ENCODE results near the gene UBR1.
A peak's percentile ranks its signal among the peaks of the same experiment; 100 is the strongest.
"Not testable (repeated sequence)": the region's sequence is repeated elsewhere in the genome, so short reads cannot be mapped to it uniquely, and the experiment has no call there.

UBR1 gene
- 83.0 to 135 (median 115) reads per million in 4 donors for total RNA-seq

DNA sequence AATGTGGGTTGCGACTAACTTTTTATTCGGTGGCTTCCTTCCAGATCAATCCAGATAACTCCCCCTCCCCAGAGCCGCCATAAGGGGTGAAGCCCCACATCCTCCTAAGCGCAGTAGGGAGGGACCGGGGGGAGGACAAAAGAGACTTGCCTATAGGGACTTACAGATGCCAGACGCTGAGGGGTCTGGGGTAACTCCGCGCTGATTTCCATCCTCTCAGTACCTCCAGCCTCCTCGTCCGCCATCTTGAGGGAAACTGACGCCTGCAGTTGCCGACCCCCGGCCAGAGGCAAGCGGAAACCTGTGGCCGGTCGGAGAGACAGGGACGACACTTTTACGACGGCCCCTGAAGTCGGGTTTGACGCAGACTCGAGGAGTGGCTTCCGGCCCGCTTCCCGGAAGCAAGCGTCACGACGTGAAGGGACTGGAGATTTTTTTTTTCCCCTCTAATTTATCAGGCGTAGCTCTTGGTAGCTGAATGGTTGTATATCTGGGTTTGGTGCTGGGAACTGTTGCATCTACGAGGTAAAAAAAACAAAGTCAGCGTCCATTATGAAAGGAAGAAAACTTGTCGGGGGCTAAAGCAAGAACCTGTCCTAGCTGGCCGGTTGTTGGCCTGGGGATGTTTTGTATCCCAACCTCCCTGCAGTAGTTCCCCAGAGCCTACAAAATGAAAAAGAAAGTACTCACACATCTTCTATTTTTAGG is at the start of gene UBR1:
Gene UBR1, minus strand, starts transcription at position 261 of the 708 bp plus-strand sequence. Its CDS starts 16 bp downstream, at position 245.
- peak; percentile 75 to 96 (median 84) for DNase-seq

DNA sequence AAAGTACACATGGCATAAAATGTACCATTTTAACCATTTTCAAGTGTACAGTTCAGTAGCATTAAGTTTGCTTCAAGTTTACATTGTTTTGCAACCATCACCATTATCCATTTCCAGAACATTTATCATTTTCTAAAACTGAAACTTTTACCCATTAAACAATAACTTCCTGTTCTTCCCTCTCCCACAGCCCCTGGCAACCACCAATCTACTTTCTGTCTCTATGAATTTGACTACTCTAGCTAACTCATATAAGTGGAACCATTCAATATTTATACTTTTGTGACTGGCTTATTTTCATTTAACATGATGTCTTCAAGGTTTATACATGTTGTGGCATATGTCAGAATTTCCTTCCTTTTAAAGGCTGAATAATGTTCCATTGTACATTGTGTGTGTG is 47.4 kb upstream of the UBR1 start:
- DNase-seq, result no peak

DNA sequence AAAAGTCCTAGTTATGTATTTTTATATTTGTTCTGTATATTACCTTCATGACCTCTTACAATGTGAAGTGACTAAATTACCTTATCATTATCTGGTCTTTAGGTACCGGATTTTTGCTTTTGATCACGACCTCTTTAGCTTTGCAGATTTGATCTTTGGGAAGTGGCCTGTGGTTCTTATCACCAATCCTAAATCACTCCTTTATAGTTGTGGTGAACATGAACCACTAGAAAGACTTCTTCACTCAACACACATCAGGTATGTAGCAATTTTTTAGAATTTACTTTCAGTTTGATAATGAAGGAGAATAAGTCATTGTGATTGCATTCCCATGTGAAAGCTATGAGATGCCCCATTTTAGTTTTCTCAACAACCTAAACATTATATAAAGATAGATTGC is 45.9 kb upstream of the UBR1 start:
- peak in 1 of 5 donors; percentile 27 for DNase-seq

DNA sequence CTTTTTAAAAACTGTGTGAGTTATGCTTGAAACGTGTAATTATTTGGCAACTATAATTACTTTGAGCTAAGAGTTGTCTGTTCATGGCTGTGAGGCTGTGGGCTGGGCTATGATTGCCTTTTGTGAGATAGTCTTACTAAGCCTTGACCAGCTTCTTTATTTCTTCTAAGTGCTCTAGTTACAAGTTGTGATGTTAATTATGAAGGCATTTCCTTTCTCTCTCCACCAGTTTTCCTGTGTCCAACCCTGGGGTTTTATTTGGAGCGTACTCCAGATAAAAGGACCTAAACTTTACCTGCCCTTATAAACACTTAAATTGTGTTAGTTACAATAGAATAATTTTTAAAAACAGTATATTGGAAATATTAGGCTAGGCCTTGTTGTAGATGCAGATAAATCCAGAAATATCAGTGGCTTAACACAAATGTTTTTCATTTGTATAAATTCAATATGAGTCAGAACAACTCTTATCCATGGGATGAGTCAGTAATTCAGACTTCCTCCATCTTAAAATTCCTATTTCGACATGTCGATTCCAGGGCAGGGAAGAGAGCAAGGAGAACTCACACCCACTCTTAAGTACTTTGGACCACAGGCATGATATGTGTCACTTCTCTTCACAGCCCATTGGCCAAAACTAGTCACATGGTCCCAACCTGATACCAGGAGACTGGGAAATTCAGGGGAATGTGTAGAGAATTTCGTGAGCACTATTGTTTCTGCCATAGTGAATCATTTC is 44.5 kb upstream of the UBR1 start:
- no peak for DNase-seq

DNA sequence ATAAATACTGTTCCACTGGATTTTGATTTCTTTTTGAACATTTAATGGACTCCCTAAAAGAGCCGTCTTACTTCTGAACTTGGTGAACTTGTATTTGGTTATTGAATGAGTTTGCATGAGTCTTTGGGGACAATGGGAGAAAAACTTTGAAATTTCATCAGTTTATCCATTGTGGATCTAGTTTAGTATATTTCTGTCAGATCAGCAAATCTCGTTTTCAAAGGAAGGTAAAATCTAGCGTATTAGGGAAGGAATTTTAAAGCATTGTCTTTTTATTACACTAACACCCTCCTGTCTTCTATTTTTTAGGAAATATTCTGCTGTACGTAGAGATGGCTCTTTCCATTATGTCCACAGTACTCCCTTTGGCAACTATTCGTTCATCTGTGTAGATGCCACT is 40.3 kb upstream of the UBR1 start:
- no peak for DNase-seq

DNA sequence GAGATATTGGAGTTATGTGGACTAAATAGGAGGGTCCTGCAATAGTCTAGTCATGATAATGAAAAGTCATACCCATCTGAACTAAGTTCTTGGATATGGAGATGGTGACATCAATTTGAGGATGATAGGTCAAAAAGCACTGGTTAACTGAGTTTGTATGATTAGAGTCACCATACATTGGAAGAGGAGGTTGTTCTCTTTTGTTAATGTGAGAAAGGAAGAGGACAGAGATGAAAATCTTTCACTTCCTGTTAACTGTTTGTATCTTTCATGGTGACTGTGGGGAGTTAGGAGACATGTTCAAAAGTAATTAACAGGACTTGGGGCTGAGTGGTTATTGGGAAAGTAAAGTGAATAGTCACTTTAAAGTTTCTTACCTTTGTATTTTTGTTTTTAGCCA is 38.7 kb upstream of the UBR1 start:
- DNase-seq, result peak in 1 of 5 donors; percentile 27

DNA sequence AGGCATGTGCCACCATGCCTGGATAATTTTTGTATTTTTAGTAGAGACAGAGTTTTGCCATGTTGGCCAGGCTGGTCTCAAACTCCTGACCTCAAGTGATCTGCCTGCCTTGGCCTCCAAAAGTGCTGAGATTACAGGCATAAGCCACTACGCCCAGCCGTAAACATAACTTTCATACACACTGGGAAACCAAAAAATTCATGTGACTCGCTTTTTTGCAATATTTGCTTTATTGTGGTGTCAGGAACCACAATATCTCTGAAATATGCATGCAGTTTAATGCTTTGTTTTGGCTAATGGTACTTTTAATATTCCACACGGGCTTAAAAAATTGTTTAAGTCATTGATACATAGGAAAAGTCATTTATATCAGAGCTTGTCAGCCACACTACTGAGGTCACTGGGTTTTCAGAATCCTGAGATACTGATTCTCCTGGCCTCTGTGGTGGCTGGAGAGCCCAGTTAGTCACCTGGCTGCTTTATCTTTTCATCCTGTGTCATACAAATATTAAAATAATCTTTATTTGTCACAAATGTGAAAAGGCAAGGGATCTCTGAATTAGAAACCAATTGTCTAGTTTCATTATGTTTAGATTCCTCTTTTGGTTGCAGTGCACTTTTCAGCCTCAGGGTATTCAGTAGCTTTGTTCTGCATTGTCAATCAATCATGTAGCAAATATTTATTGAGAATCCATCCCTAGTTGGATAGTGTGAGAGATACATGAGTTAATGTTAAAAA is 37.5 kb upstream of the UBR1 start:
- DNase-seq, result no peak

DNA sequence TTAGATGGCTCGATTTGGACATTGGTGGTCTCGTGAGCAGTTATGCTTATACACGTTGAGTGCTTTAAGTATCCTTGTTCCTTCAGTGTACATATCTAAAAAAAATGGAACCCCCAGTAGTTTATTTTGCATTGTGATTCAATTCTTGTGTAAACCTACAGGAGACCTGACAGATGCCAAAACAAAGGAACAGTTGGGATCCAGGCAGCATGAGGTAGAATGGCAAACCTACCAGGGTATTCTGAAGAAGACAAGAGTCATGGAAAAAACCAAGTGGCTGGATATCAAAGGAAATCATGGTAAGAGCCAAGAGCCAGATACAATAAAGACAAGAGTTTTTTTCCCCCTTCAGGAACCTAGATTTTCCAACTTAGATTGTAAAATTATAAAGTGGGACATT is 29.5 kb upstream of the UBR1 start:
- DNase-seq, result no peak

DNA sequence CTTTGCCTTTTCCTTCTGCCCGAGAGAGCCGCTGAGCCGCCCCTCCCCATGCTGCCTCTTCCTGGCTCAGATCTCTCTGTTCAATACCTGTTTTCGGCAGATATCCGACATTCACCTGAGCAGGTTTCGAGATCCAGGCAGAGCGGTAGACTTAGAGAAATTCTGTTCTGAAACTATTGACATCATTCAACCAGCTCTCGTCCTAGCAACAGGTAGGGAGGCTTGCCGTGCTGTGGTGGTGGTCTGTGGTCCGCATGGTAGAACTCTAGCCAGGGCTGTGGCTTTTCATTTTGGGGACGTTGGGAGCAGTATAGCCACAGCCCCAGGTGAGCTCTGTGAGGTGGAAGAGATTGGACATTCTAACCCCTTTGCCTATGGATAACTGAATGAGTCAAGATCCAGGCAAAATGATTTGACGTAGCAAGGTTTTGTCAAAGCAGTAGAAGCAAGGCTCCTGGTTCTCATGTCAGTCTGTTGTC is 28.4 kb upstream of the UBR1 start:
- DNase-seq, result no peak

DNA sequence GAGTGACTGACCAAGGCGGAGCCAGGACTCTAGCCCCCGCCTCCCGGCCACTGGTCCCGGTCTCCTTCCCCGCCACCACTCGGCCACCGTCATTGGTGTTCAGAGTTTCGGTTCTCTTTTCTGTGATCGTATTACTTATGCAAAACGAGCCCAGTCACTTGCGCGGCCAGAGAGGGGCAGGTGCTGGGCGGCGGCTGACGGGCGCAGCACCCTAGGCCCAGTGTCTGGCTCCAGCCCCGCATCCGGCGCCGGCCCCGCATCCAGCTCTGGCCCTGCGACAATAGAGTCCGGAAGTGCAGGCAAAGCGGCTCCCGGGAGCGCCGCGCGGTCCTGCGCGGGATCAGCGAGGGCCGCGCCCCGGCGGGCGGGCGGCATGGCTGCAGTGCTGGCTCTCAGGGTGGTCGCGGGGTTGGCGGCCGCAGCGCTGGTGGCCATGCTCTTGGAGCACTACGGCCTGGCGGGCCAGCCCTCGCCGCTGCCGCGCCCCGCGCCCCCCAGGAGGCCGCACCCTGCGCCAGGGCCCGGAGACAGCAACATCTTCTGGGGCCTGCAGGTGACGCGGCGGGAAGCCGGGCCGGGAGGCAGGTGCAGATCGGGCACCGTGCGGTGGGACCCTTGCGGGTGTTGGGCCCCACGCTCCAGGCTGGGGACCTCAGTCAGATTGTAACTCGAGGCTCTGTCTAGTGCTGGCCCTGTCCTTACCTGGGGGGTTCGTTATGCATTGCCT is 27.8 kb upstream of the UBR1 start, which contains the start of gene TMEM62:
Gene TMEM62, plus strand, starts transcription at position 157 of the 727 bp plus-strand sequence. Its CDS starts 217 bp downstream, at position 374.
- DNase-seq, result peak; percentile 38 to 74 (median 39)

DNA sequence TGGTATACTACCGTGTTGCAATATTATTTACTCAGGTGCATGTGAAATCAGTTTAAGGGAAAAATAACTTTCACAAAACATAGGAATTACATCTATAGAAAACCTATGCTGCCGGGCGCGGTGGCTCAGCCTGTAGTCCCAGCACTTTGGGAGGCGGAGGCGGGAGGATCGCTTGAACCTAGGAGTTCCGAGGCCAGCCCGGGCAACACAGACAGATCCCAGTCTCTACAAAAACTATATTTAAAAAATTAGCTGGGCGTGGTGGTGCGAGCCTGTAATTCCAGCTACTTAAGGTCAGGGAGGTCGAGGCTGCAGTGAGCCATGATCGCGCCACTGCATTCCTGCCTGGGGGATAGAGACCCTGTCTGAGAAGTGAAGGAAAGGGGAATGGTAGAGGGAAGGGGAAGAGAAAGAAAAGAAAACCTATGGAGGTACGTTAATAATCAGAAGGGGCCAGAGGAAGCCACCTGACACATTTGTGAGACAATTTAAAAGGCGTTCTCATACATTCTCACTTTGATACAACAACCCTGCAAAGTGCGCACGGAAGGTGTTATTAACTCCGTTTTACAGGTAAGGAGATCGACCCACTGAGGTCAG is 27.1 kb upstream of the UBR1 start:
- DNase-seq, result no peak

DNA sequence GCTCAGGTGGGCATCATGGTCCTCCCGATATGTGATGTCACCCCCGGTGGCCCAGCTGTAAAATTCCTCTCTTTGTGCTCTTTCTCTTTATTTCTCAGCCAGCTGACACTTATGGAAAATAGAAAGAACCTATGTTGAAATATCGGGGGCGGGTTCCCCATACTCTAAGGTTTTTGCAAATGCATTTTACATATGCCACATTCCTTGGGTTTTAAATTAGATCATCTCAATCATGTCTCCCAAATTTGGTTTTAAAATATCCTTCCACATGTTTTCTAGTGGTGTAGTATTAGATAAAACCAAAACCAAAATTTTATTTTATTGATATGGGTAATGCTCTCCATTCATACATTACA is 23.1 kb upstream of the UBR1 start:
- DNase-seq, result no peak

DNA sequence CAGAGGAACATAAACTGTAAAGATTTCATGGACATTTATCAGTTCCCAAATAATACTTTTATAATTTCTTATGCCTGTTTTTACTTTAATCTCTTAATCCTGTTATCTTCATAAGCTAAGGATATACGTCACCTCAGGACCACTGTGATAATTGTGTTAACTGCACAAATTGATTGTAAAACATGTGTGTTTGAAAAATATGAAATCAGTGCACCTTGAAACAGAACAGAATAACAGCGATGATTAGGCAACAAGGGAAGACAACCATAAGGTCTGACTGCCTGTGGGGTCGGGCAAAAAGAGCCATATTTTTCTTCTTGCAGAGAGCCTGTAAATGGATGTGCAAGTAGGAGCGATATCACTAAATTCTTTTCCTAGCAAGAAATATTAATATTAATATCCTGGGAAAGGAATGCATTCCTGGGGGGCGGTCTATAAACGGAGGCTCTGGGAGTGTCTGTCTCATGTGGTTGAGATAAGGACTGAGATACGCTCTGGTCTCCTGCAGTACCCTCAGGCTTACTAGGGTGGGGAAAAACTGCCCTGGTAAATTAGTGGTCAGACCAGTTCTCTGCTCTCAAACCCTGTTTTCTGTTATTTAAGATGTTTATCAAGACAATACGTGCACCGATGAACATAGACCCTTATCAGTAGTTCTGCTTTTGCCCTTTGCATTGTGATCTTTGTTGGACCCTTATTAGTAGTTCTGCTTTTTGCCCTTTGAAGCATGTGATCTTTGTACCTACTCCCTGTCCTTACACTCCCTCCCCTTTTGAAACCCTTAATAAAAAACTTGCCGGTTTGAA is 22.5 kb upstream of the UBR1 start:
- not testable (repeated sequence) for DNase-seq

DNA sequence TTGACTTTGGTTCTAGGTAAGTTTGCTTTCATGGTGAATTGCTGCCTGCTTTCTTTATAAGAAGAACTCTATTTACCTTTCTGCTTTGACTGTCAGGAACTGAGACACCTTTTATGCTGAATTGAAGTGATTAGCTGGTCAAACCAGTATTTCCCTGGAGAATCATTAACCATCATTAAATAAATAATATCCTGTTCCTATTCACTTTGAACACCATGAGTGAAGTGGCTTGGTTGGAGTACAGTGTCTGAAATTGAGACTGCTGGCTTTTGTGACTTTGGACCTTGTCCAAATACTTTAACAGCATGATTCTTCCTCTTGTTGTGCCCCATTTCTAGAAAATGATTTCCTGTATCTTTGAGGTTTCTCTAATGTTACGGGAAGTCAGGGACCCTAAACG is 21.9 kb upstream of the UBR1 start:
- no peak for DNase-seq

DNA sequence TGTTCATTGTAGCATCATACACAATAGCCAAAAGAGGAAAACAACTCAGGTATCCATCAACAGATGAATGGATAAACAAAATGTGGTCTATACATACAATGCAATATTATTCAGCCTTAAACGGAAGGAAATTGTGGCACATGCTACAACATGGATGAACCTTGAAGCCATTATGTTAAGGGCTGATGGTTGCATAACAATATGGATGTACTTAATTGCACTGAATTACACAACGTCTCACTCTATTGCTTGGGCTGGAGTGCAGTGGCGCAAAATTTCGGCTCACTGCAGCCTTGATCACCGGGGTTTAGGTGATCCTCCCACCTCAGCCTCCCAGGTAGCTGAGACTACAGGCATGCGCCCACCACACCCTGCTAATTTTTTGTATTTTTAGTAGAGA is 20.5 kb upstream of the UBR1 start:
- no peak for DNase-seq

DNA sequence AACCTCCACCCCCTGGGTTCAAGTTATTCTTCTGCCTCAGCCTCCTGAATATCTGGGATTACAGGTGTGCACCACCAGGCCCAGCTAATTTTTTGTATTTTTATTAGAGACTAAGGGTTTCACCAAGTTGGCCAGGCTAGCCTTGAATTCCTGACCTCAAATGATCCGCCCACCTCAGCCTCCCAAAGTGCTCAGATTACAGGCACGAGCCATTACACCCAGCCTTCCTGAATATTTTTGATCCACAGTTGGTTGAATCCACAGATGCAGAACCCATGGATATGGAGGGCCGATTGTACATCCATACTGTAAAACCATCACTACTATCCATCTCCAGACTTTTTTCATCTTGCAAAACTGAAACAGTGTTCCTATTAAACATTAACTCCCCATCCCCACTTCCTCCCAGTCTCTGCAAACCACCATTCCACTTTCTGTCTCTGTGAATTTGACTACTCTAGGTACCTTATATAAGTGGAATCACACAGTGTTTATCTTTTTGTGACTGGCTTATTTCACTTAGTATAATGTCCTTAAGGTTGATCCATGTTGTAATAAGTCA is 19.3 kb upstream of the UBR1 start:
- no peak for DNase-seq

DNA sequence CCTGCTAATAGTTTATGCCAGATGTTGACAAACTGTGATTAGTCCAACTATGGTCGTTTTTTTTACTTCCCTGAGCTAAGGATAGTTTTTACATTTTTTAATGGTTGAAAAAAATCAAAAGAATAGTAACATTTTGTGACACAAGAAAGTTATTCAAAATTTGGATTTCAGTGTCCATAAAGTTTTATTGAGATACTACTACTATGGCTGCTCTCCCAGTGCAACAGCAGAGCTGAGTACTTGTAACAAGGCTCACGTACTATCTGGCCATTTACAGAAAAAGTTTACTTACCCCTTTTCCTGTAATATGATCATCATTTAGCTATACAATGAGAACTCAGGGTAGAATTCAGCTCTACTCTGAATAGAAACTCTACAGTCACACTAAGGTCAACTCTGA is 16.0 kb upstream of the UBR1 start:
- no peak for DNase-seq

DNA sequence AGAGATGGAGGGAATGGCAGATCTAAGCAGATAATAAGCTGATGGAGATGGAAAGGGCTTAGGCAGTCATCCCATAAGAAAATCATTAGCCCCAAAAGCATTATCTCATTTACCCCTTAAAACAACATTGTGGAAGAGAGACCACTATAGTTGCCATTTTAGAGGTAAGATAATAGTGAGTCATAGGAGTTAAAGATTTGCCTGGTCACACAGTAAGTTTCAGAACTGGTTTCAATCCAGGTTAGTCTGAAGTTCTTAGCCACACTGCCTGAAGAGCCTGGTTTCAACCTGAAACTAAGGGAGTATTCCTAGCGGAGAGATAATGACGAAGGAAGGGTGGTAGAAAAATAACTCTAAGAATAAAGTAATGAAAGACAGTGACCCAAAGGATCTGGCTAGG is 13.0 kb upstream of the UBR1 start:
- no peak for DNase-seq

DNA sequence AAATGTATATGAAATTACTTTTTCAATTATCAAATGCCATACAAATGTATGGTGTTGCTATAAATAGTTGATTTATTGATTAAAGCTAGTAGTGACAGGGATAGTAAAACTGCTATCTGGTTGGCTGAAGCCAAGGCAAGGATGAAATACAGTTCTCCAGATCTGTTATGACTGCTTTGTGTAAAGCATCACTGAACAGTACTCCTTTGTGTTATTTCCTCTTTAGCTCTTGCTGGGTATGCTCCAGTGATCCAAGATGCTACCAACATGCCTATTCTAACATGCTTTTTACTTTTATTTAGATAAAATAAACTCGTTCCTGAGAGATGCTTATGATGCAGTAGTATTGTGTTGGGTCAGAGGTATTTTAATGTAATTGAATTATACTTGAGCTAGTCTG is 12.4 kb upstream of the UBR1 start:
- DNase-seq, result no peak

DNA sequence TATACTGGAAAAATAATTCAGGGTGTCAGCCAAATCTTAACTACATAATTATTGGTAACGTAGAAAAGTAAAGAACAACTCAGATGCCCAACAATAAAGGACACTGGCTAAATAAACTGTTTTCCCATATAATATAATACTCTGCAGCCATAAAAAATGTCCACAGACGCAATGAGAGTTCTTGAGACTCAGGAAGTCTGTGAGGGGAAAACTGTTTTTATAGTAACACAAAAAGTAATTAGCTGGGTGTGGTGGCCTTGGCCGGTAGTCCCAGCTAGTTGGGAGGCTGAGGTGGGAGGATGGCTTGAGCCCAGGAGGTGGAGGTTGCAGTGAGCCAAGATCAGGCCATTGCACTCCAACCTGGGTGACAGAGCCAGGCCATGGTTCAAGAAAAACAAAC is 5.5 kb upstream of the UBR1 start:
- DNase-seq, result no peak

DNA sequence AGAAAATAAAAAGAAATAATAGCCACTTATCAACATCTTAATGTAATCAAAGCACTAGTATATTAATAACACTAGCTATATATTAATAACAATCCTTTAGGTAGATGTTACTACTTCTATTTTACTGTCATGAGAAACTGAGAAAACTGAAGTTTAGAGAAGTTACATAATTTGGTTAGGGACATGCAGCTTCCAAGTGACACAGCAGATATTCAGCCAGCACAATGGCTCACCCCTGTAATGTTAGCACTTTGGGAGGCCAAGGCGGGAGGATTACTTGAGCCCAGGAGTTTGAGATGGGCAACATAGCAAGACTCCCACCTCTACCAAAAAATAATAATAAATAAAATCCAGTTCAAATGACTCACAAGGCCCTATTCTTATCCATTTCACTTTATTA is 1.9 kb upstream of the UBR1 start:
- no peak for DNase-seq

All from T-helper 1 cell (primary cell).